GM12878 (cell line): Measurements from ENCODE around the gene SNX32. TPM values are rescaled to one million over a fixed set of nuclear protein-coding genes. Genes with fewer than 3 reads are reported as not detected.
A peak's percentile ranks its signal among the peaks of the same experiment; 100 is the strongest.

Experiments
- HCFC1 ChIP-seq: fragments of 150-350 bp; IDR thresholded peaks from 2 replicates; pipeline ENCODE4 v1.6.1; 2014; ENCODE audit warnings: low read length
- HDGF ChIP-seq: fragments of 450-650 bp; IDR thresholded peaks from 2 replicates; pipeline ENCODE4 v1.6.1; 2016; ENCODE audit warnings: antibody characterized with exemption
- NFYB ChIP-seq: IDR thresholded peaks from 2 replicates; pipeline ENCODE4 v1.6.1; 2011; ENCODE audit warnings: low read depth, mild to moderate bottlenecking, low read length, improper control_type of control experiment, moderate library complexity; ENCODE audit not compliant: insufficient read depth
- RAD51 ChIP-seq: fragments of 450-650 bp; IDR thresholded peaks from 2 replicates; pipeline ENCODE4 v1.6.1; 2016; ENCODE audit warnings: moderate library complexity, mild to moderate bottlenecking, inconsistent platforms
- RBBP5 ChIP-seq: fragments of 200-600 bp; sonication (generic); conservative IDR thresholded peaks from 2 replicates; pipeline ENCODE4 v1.6.1; 2016
- polyA plus RNA-seq, 11 experiments: library from polyadenylated mRNA; depleted of rRNA in 4 of 11; unstranded in 6 of 11; stranded (reverse) in 5 of 11; fragments of >200 nt; fragmentation: Nextera tagmentation in 4 of 11; fragmentation: Illumina TruSeq in 1 of 11; extraction: Ambion mirVana in 4 of 11; extraction: Trizol in 1 of 11; gene quantifications; 1 replicate in 1 of 11; 2 replicates in 10 of 11; pipeline versions ENCODE4 v1.2.1 to v1.2.3, GENCODE V29; 2011 to 2016; ENCODE audit warnings: inconsistent platforms in 2 of 11, missing spikeins in 2 of 11, low read depth in 1 of 11
- total RNA-seq, 4 experiments: library from RNA; depleted of rRNA in 3 of 4; stranded (reverse); fragments of >200 nt in 3 of 4; fragmentation: Illumina TruSeq in 1 of 4; extraction: Trizol in 1 of 4; gene quantifications; 2 replicates each; pipeline versions ENCODE4 v1.2.1 to v1.2.3, GENCODE V29; 2013 to 2021
- TF ChIP-seq, protein P1 (sequence below): fragments of 150-350 bp; IDR thresholded peaks from 2 replicates; pipeline ENCODE4 v1.6.1; 2016; ENCODE audit warnings: low read depth, low read length
- TF ChIP-seq, protein P2 (sequence below): IDR thresholded peaks from 2 replicates; pipeline ENCODE4 v1.6.1; 2011; ENCODE audit warnings: low read depth, mild to moderate bottlenecking, low read length, moderate library complexity, borderline replicate concordance; ENCODE audit errors: extremely low read depth
- TF ChIP-seq, protein P3 (sequence below): fragments of 450-650 bp; IDR thresholded peaks from 2 replicates; pipeline ENCODE4 v1.6.1; 2018; ENCODE audit warnings: mild to moderate bottlenecking, low read depth, moderate library complexity; ENCODE audit not compliant: partially characterized antibody
- TF ChIP-seq, protein P4 (sequence below): fragments of 450-650 bp; IDR thresholded peaks from 2 replicates; pipeline ENCODE4 v1.6.1; 2017; ENCODE audit warnings: low read depth, mild to moderate bottlenecking, moderate library complexity

The SNX32 gene
- total and polyA plus RNA-seq, 10 of the 15 experiments (the other 5 are each of a cell fraction or from before 2014, with no cell fraction given) = 0.04 to 1.5 (median 0.11) TPM; not detected in 1

DNA sequence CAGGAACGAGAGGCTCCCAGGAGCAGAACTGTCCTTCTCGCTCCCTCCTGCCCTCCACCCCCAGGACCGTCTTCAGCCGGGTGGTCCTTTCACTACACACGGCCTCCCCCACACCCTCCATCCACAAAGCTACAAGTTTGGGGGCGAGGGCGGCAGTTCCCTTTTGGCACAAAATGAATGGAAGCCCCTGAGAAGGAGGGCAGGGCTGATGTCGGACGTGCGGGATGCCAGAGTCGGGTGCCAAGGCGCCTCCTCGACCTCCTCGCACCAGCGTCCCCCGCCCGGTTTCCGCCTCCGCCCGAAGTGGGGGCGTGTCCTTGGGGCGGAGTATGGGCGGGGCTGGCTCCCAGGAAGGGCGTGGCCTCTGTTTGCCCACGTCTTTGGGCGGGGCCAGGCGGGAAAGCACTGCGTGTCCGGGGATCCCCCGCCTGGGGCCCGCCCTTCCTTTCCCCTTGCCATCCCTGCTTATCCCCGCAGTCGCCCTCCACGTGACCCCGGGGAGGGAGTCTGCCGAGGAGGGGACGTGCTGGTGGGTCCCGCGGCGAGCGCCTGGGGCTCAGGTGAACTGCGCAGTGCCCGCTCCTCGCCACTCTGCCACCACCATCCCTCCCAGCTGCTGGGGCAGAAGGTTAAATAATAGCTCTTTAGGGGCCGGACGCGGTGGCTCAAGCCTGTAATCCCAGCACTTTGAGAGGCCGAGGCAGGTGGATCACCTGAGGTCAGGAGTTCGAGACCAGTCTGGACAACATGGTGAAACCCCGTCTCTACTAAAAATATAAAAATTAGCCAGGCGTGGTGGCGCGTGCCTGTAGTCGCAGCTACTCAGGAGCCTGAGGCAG is 39.8 kb downstream of the SNX32 start (continued):
- TF ChIP-seq, protein P1, sequence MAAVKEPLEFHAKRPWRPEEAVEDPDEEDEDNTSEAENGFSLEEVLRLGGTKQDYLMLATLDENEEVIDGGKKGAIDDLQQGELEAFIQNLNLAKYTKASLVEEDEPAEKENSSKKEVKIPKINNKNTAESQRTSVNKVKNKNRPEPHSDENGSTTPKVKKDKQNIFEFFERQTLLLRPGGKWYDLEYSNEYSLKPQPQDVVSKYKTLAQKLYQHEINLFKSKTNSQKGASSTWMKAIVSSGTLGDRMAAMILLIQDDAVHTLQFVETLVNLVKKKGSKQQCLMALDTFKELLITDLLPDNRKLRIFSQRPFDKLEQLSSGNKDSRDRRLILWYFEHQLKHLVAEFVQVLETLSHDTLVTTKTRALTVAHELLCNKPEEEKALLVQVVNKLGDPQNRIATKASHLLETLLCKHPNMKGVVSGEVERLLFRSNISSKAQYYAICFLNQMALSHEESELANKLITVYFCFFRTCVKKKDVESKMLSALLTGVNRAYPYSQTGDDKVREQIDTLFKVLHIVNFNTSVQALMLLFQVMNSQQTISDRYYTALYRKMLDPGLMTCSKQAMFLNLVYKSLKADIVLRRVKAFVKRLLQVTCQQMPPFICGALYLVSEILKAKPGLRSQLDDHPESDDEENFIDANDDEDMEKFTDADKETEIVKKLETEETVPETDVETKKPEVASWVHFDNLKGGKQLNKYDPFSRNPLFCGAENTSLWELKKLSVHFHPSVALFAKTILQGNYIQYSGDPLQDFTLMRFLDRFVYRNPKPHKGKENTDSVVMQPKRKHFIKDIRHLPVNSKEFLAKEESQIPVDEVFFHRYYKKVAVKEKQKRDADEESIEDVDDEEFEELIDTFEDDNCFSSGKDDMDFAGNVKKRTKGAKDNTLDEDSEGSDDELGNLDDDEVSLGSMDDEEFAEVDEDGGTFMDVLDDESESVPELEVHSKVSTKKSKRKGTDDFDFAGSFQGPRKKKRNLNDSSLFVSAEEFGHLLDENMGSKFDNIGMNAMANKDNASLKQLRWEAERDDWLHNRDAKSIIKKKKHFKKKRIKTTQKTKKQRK = no peak
- TF ChIP-seq, protein P2, sequence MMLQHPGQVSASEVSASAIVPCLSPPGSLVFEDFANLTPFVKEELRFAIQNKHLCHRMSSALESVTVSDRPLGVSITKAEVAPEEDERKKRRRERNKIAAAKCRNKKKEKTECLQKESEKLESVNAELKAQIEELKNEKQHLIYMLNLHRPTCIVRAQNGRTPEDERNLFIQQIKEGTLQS = peak; percentile 56; the same call in 1 of the 2 replicates
- TF ChIP-seq, protein P3, sequence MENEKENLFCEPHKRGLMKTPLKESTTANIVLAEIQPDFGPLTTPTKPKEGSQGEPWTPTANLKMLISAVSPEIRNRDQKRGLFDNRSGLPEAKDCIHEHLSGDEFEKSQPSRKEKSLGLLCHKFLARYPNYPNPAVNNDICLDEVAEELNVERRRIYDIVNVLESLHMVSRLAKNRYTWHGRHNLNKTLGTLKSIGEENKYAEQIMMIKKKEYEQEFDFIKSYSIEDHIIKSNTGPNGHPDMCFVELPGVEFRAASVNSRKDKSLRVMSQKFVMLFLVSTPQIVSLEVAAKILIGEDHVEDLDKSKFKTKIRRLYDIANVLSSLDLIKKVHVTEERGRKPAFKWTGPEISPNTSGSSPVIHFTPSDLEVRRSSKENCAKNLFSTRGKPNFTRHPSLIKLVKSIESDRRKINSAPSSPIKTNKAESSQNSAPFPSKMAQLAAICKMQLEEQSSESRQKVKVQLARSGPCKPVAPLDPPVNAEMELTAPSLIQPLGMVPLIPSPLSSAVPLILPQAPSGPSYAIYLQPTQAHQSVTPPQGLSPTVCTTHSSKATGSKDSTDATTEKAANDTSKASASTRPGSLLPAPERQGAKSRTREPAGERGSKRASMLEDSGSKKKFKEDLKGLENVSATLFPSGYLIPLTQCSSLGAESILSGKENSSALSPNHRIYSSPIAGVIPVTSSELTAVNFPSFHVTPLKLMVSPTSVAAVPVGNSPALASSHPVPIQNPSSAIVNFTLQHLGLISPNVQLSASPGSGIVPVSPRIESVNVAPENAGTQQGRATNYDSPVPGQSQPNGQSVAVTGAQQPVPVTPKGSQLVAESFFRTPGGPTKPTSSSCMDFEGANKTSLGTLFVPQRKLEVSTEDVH = no peak
- TF ChIP-seq, protein P4, sequence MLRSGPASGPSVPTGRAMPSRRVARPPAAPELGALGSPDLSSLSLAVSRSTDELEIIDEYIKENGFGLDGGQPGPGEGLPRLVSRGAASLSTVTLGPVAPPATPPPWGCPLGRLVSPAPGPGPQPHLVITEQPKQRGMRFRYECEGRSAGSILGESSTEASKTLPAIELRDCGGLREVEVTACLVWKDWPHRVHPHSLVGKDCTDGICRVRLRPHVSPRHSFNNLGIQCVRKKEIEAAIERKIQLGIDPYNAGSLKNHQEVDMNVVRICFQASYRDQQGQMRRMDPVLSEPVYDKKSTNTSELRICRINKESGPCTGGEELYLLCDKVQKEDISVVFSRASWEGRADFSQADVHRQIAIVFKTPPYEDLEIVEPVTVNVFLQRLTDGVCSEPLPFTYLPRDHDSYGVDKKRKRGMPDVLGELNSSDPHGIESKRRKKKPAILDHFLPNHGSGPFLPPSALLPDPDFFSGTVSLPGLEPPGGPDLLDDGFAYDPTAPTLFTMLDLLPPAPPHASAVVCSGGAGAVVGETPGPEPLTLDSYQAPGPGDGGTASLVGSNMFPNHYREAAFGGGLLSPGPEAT = peak; percentile 79
- no peak for TF ChIP-seq NFYB
- peak; percentile 87 for TF ChIP-seq HDGF
- TF ChIP-seq RAD51 = peak; percentile 90
- no peak; the same call in 1 of the 2 replicates for TF ChIP-seq HCFC1
- no peak for TF ChIP-seq RBBP5
